Limb (tissue), 2 donors: ENCODE data around the gene MRPS24.
"Not testable (repeated sequence)": the region's sequence is repeated elsewhere in the genome, so short reads cannot be mapped to it uniquely, and the experiment has no call there.

ENCODE experiments used
- DNase-seq, 2 donors: peaks; one replicate each; pipeline ENCODE4 v3.0.0-alpha.2; 2016; ENCODE audit errors: extremely low spot score in 2 of 2

Gene MRPS24

GRCh38 chr7:43869006-43869866, at the start of gene MRPS24:
Gene MRPS24, minus strand, starts transcription at chr7:43869517. Its CDS starts 22 bp downstream, at chr7:43869495.
- DNase-seq = peak; percentile 96 to 98

GRCh38 chr7:43915907-43916306, 46.6 kb upstream of the MRPS24 start:
- DNase-seq = no peak

GRCh38 chr7:43914795-43915194, 45.5 kb upstream of the MRPS24 start:
- no peak for DNase-seq

GRCh38 chr7:43906331-43907010, 37.2 kb upstream of the MRPS24 start, which contains the start of gene URGCP:
Gene URGCP, minus strand, starts transcription at chr7:43906596. Its CDS starts 21 bp downstream, at chr7:43906575.
- peak; percentile 41 to 76 for DNase-seq

GRCh38 chr7:43905956-43906330, 36.6 kb upstream of the MRPS24 start:
- DNase-seq = no peak

GRCh38 chr7:43905209-43905946, 36.1 kb upstream of the MRPS24 start:
- no peak for DNase-seq

GRCh38 chr7:43904533-43905208, 35.4 kb upstream of the MRPS24 start:
- no peak for DNase-seq

- no peak for DNase-seq
These were observed 33.3 kb upstream of the MRPS24 start for GRCh38 chr7:43902542-43903054.

- DNase-seq = not testable (repeated sequence)
These were observed 29.3 kb upstream of the MRPS24 start for GRCh38 chr7:43898571-43898970.

- no peak for DNase-seq
These were observed 26.6 kb upstream of the MRPS24 start for GRCh38 chr7:43895847-43896415.

GRCh38 chr7:43891069-43891955, 22.0 kb upstream of the MRPS24 start:
- no peak for DNase-seq

- no peak for DNase-seq
These were observed 21.2 kb upstream of the MRPS24 start for GRCh38 chr7:43890468-43890867.

GRCh38 chr7:43888993-43889945, 20.0 kb upstream of the MRPS24 start:
- no peak for DNase-seq

- no peak for DNase-seq
These were observed 15.3 kb upstream of the MRPS24 start for GRCh38 chr7:43884617-43885016.

- no peak for DNase-seq
These were observed 14.9 kb upstream of the MRPS24 start for GRCh38 chr7:43884209-43884608.

GRCh38 chr7:43880596-43880995, 11.3 kb upstream of the MRPS24 start:
- DNase-seq = no peak

GRCh38 chr7:43879477-43879876, 10.2 kb upstream of the MRPS24 start:
- no peak for DNase-seq

- DNase-seq = no peak
These were observed 9.6 kb upstream of the MRPS24 start for GRCh38 chr7:43878867-43879266.
